Caco-2 (cell line): ENCODE measurements around the gene PI4KA. TPM values are rescaled to one million over a fixed set of nuclear protein-coding genes. Genes with fewer than 3 reads are reported as not detected.

Experiments
- BruUV-seq: library from RNA; stranded (reverse); fragments of 400-500 nt; replicated peaks from 2 replicates; lab custom pipeline; 2021; lab: Mats Ljungman, UMichigan
- CTCF ChIA-PET: fragments of 300-600 bp; sonication (Branson Sonifier 250); formaldehyde crosslinking; loops from one replicate; lab custom pipeline; 2022; ENCODE audit warnings: antibody characterized with exemption; lab: Charles Lee
- POLR2A ChIA-PET: fragments of 300-600 bp; sonication (Branson Sonifier 250); formaldehyde crosslinking; loops from one replicate; lab custom pipeline; 2022; ENCODE audit warnings: antibody characterized with exemption; lab: Charles Lee
- DNase-seq, 2 experiments: peaks; one replicate each; pipeline versions ENCODE4 v3.0.0 to v3.0.0-alpha.2; 2020 to 2022
- H3K27me3 ChIP-seq: replicated peaks from 2 replicates; pipeline ENCODE4 v1.6.0; 2011; ENCODE audit warnings: low read length; ENCODE audit not compliant: control insufficient read depth, insufficient read depth
- H3K36me3 ChIP-seq: 2 replicates; pipeline ENCODE4 v1.5.1; 2011; ENCODE audit warnings: low read length; ENCODE audit not compliant: control insufficient read depth, insufficient read depth
- H3K4me1 ChIP-seq: fragments of 250-450 bp; sonication (Bioruptor Pico); 2 replicates; pipeline ENCODE4 v1.5.1; 2020; ENCODE audit warnings: mild to moderate bottlenecking
- H3K4me3 ChIP-seq: 2 replicates; pipeline ENCODE4 v1.5.1; 2011; ENCODE audit warnings: low read depth, mild to moderate bottlenecking, control low read depth, low read length
- H3K9me3 ChIP-seq: fragments of 250-450 bp; sonication (Bioruptor Pico); 2 replicates; pipeline ENCODE4 v1.5.1; 2020; ENCODE audit warnings: mild to moderate bottlenecking, moderate library complexity
- H3K27ac Mint-ChIP-seq: one replicate; pipeline ENCODE4 v1.8.0; 2022; ENCODE audit warnings: mixed read lengths; ENCODE audit not compliant: unreplicated experiment
- H3K27me3 Mint-ChIP-seq: one replicate; pipeline ENCODE4 v1.8.0; 2022; ENCODE audit warnings: mixed read lengths; ENCODE audit not compliant: insufficient read depth, unreplicated experiment
- H3K36me3 Mint-ChIP-seq: one replicate; pipeline ENCODE4 v1.8.0; 2022; ENCODE audit warnings: mild to moderate bottlenecking, mixed read lengths; ENCODE audit not compliant: insufficient read depth, unreplicated experiment
- H3K4me1 Mint-ChIP-seq: one replicate; pipeline ENCODE4 v1.8.0; 2022; ENCODE audit warnings: low read depth, mixed read lengths; ENCODE audit not compliant: unreplicated experiment
- H3K4me3 Mint-ChIP-seq: one replicate; pipeline ENCODE4 v1.8.0; 2022; ENCODE audit warnings: mild to moderate bottlenecking, moderate library complexity, mixed read lengths; ENCODE audit not compliant: unreplicated experiment
- H3K9me3 Mint-ChIP-seq: one replicate; pipeline ENCODE4 v1.8.0; 2022; ENCODE audit warnings: mixed read lengths; ENCODE audit not compliant: unreplicated experiment
- intact Hi-C: fragments of 100-400 bp; cut with micrococcal nuclease; formaldehyde crosslinking; loops from one replicate; pipeline ENCODE4 v1.10.0; 2022; ENCODE audit not compliant: unreplicated experiment
- total RNA-seq: library from RNA; stranded (reverse); gene quantifications from 2 replicates; pipeline ENCODE4 v1.2.3, GENCODE V29; 2022
- TF ChIP-seq, protein P1 (sequence below), 2 experiments: fragments of 200-600 bp in 1 of 2; IDR thresholded peaks; 1 replicate in 1 of 2; 2 replicates in 1 of 2; pipeline versions ENCODE4 v1.5.1 to v1.8.0; 2011 to 2022; ENCODE audit warnings: antibody characterized with exemption in 1 of 2, control low read depth in 1 of 2, inconsistent platforms in 1 of 2, low read depth in 1 of 2, low read length in 1 of 2, mild to moderate bottlenecking in 1 of 2, moderate library complexity in 1 of 2; ENCODE audit not compliant: insufficient read depth in 1 of 2, severe bottlenecking in 1 of 2, unreplicated experiment in 1 of 2

Gene PI4KA
- total RNA-seq, 1 experiment from 2014 or later: 66.9 TPM

GRCh38 chr22:20867179-20868024 lies 8.8 kb upstream of the PI4KA start:
- no peaks in the 10 kb centered on the region for H3K27me3 ChIP-seq
- H3K4me1 ChIP-seq: peaks cover 29% of the 10 kb centered on the region
- H3K4me1 Mint-ChIP-seq: peaks cover 23% of the 10 kb centered on the region
- H3K36me3 Mint-ChIP-seq: peaks cover 21% of the 10 kb centered on the region
- ChIA-PET CTCF (interaction anchor here (0.8 to 3.9 kb wide), 3 partner anchors 18 to 90 kb away, joined by 3 to 22 read pairs (median 8); no protein-coding TSS in a partner anchor), POLR2A (no interaction called here)
- peak; percentile 63 for DNase-seq
- intact Hi-C loops: loop anchor here (1.0 kb wide), 2 partner anchors 9 to 18 kb away; partner anchors contain the start of gene PI4KA
- H3K4me3 ChIP-seq: no peak overlapping the region
- no peaks in the 10 kb centered on the region for H3K27me3 Mint-ChIP-seq
- H3K27ac Mint-ChIP-seq: peak overlapping the region; percentile 69
- H3K4me3 Mint-ChIP-seq: no peak overlapping the region
- H3K36me3 ChIP-seq: no peaks in the 10 kb centered on the region; the same call in 1 of the 2 replicates
- H3K9me3 Mint-ChIP-seq: no peaks in the 10 kb centered on the region
- TF ChIP-seq, protein P1, sequence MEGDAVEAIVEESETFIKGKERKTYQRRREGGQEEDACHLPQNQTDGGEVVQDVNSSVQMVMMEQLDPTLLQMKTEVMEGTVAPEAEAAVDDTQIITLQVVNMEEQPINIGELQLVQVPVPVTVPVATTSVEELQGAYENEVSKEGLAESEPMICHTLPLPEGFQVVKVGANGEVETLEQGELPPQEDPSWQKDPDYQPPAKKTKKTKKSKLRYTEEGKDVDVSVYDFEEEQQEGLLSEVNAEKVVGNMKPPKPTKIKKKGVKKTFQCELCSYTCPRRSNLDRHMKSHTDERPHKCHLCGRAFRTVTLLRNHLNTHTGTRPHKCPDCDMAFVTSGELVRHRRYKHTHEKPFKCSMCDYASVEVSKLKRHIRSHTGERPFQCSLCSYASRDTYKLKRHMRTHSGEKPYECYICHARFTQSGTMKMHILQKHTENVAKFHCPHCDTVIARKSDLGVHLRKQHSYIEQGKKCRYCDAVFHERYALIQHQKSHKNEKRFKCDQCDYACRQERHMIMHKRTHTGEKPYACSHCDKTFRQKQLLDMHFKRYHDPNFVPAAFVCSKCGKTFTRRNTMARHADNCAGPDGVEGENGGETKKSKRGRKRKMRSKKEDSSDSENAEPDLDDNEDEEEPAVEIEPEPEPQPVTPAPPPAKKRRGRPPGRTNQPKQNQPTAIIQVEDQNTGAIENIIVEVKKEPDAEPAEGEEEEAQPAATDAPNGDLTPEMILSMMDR (IDR thresholded peaks at IDR 0.05; ENCODE audit: insufficient read depth in 1 of 2, low read depth in 1 of 2, low read length in 1 of 2, severe bottlenecking in 1 of 2, unreplicated experiment in 1 of 2): no peak
- H3K9me3 ChIP-seq: no peaks in the 10 kb centered on the region
- no TSS peak for BruUV-seq

DNA sequence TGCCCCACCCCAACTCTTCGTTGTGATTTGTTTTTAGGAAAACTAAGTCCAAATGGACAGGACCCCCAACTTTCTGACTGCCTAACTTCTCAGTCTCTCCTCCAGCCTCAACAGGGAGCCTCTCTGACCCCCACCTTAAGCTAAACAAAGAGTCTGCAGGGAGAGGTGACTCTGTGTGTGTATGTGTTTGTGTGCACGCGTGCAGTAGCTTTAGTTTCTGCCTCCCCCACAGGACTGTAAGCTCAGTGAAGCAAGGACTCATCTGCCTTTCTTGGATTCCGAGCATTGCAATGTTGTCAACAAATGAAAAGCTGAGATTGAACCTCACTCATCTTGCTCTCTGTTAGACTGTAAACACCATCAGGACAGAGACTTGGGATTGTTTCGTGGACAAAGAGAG lies 8.1 kb upstream of the PI4KA start:
- Histone ChIP-seq H3K36me3 (no peaks in the 10 kb centered on the region; the same call in 1 of the 2 replicates), H3K4me3 (no peak overlapping the region), H3K9me3 (no peaks in the 10 kb centered on the region), H3K4me1 (peaks cover 29% of the 10 kb centered on the region), H3K27me3 (no peaks in the 10 kb centered on the region)
- H3K36me3 Mint-ChIP-seq: peaks cover 21% of the 10 kb centered on the region
- no peaks in the 10 kb centered on the region for H3K27me3 Mint-ChIP-seq
- TF ChIP-seq, protein P1 (IDR thresholded peaks at IDR 0.05; ENCODE audit: insufficient read depth in 1 of 2, low read depth in 1 of 2, low read length in 1 of 2, severe bottlenecking in 1 of 2, unreplicated experiment in 1 of 2): no peak
- peaks cover 23% of the 10 kb centered on the region for H3K4me1 Mint-ChIP-seq
- ChIA-PET CTCF (interaction anchor here (0.8 to 3.9 kb wide), 4 partner anchors 19 to 89 kb away, joined by 3 to 22 read pairs (median 6); no protein-coding TSS in a partner anchor), POLR2A (no interaction called here)
- intact Hi-C loops: loop anchor here (1.0 kb wide), 2 partner anchors 8 to 19 kb away; partner anchors contain the start of gene PI4KA
- BruUV-seq: no TSS peak
- no peaks in the 10 kb centered on the region for H3K9me3 Mint-ChIP-seq
- peak overlapping the region; percentile 69 for H3K27ac Mint-ChIP-seq
- no peak for DNase-seq
- H3K4me3 Mint-ChIP-seq: no peak overlapping the region

DNA sequence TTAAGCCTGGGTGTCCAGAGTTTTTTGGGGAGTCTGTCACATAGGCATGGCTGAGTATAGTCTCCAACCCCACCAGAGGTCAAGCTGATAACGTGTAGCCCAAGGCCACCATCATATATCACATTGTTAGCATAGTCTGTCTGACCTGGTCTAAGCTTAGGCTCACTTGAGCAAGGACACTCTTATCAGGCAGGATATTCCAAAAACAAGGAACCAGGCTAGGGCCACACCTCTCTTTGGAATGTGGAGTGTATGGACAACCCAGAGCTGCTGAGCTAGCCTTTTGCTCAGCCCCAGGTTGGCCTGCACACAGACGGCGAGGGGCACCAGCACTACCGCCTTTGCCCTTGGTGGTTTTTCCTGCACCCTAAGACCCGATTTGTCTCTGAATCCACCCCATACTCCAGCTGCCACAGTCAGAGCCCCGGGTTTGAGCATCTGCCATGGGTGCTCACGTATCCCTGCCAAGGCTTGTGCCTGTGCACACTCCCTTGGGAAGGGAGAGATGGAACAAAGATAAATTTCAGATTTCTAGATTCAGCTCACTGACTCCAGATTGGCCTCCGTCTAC lies 7.3 kb upstream of the PI4KA start:
- intact Hi-C loops: no loop called here
- peaks cover 13% of the 10 kb centered on the region for H3K36me3 Mint-ChIP-seq
- no peak overlapping the region for H3K4me3 Mint-ChIP-seq
- no peaks in the 10 kb centered on the region for H3K27me3 Mint-ChIP-seq
- Histone ChIP-seq H3K9me3 (no peaks in the 10 kb centered on the region), H3K4me3 (no peak overlapping the region), H3K36me3 (no peaks in the 10 kb centered on the region; the same call in 1 of the 2 replicates), H3K4me1 (peaks cover 29% of the 10 kb centered on the region), H3K27me3 (no peaks in the 10 kb centered on the region)
- H3K27ac Mint-ChIP-seq: no peak overlapping the region
- POLR2A ChIA-PET: no interaction called here
- no TSS peak for BruUV-seq
- H3K4me1 Mint-ChIP-seq: peaks cover 23% of the 10 kb centered on the region
- TF ChIP-seq, protein P1 (IDR thresholded peaks at IDR 0.05; ENCODE audit: insufficient read depth in 1 of 2, low read depth in 1 of 2, low read length in 1 of 2, severe bottlenecking in 1 of 2, unreplicated experiment in 1 of 2): no peak
- DNase-seq: peak; percentile 42 to 60
- H3K9me3 Mint-ChIP-seq: no peaks in the 10 kb centered on the region
- CTCF ChIA-PET: interaction anchor here (0.5 to 3.9 kb wide), 3 partner anchors 20 to 709 kb away, joined by 3 to 22 read pairs (median 4); no protein-coding TSS in a partner anchor
